ENCODE data around the gene ASB4. TPM values are rescaled to one million over a fixed set of nuclear protein-coding genes. Genes with fewer than 3 reads are reported as not detected.
A peak's percentile ranks its signal among the peaks of the same experiment; 100 is the strongest.

The ASB4 gene
- total and polyA plus RNA-seq, 4 donors = 0.09 to 1.1 (median 0.38) TPM

GRCh38 chr7:95581467-95581866 is 95.7 kb downstream of the ASB4 start:
- Histone ChIP-seq H3K9me3 (ENCODE audit: control insufficient read depth in 4 of 4, low read length in 3 of 4) (no peaks in the 10 kb centered on the region), H3K4me3 (ENCODE audit: low read depth in 1 of 3, low read length in 3 of 3) (no peak overlapping the region), H3K4me1 (ENCODE audit: control insufficient read depth in 4 of 4, insufficient read depth in 4 of 4, low read length in 3 of 4) (peaks cover 2 to 15% (median 7%) of the 10 kb centered on the region in 4 donors), H3K36me3 (ENCODE audit: control insufficient read depth in 4 of 4, insufficient read depth in 3 of 4, low read depth in 1 of 4, low read length in 3 of 4) (peaks cover 0 to 24% (median 16%) of the 10 kb centered on the region in 4 donors), H3K27me3 (ENCODE audit: control insufficient read depth in 4 of 4, insufficient read depth in 4 of 4, low read length in 3 of 4) (no peaks in the 10 kb centered on the region), H3K9ac (ENCODE audit: low read depth in 1 of 2, low read length in 2 of 2) (no peak overlapping the region), H3K27ac (ENCODE audit: low read depth in 1 of 2, low read length in 2 of 2) (no peak overlapping the region)
- 71% methylated on average over 3 of the region's 3 CpGs for WGBS
- TF ChIP-seq JUND (IDR thresholded peaks at IDR 0.05) = no peak
- no peak for TF ChIP-seq FOXA2 (IDR thresholded peaks at IDR 0.05)
- no peak for TF ChIP-seq ZBTB33 (IDR thresholded peaks at IDR 0.05)
- TF ChIP-seq RXRA (IDR thresholded peaks at IDR 0.05) = no peak
- no peak for TF ChIP-seq NR2F2 (IDR thresholded peaks at IDR 0.05)
- TF ChIP-seq YY1 (IDR thresholded peaks at IDR 0.05) = no peak
- TF ChIP-seq ATF3 (IDR thresholded peaks at IDR 0.05) = no peak
- no peak for DNase-seq (ENCODE audit: low spot score)

- H3K36me3 ChIP-seq (ENCODE audit: control insufficient read depth in 4 of 4, insufficient read depth in 3 of 4, low read depth in 1 of 4, low read length in 3 of 4) = peaks cover 0 to 33% (median 26%) of the 10 kb centered on the region in 4 donors
- no peaks in the 10 kb centered on the region for H3K9me3 ChIP-seq (ENCODE audit: control insufficient read depth in 4 of 4, low read length in 3 of 4)
- DNase-seq (ENCODE audit: low spot score) = no peak
- H3K4me1 ChIP-seq (ENCODE audit: control insufficient read depth in 4 of 4, insufficient read depth in 4 of 4, low read length in 3 of 4) = peaks cover under 1 to 15% (median 8%) of the 10 kb centered on the region in 4 donors
- no peak overlapping the region for H3K9ac ChIP-seq (ENCODE audit: low read depth in 1 of 2, low read length in 2 of 2)
- H3K27me3 ChIP-seq (ENCODE audit: control insufficient read depth in 4 of 4, insufficient read depth in 4 of 4, low read length in 3 of 4) = no peaks in the 10 kb centered on the region
- H3K4me3 ChIP-seq (ENCODE audit: low read depth in 1 of 3, low read length in 3 of 3) = no peak overlapping the region
- H3K27ac ChIP-seq (ENCODE audit: low read depth in 1 of 2, low read length in 2 of 2) = peak overlapping the region in 1 of 2 donors; percentile 7
- TF ChIP-seq NR2F2 (IDR thresholded peaks at IDR 0.05) (no peak), FOXA2 (IDR thresholded peaks at IDR 0.05) (no peak), HNF4A (conservative IDR thresholded peaks at IDR 0.05) (no peak), ZBTB33 (IDR thresholded peaks at IDR 0.05) (no peak), RXRA (IDR thresholded peaks at IDR 0.05) (no peak), REST (IDR thresholded peaks at IDR 0.05) (no peak), RAD21 (IDR thresholded peaks at IDR 0.05) (no peak), TAF1 (conservative IDR thresholded peaks at IDR 0.05) (no peak), MAX (IDR thresholded peaks at IDR 0.05) (no peak), ATF3 (IDR thresholded peaks at IDR 0.05) (no peak)
- 86% methylated on average over 4 of the region's 4 CpGs for WGBS
Observed at GRCh38 chr7:95582578-95583293, 97.0 kb downstream of the ASB4 start.
